Measurements from ENCODE around the gene NEUROD2. TPM values are rescaled to one million over a fixed set of nuclear protein-coding genes. Genes with fewer than 3 reads are reported as not detected.
A peak's percentile ranks its signal among the peaks of the same experiment; 100 is the strongest.

Gene NEUROD2
- polyA plus RNA-seq (not detected in 2 replicates), polyA minus RNA-seq (not detected in 2 replicates)

DNA sequence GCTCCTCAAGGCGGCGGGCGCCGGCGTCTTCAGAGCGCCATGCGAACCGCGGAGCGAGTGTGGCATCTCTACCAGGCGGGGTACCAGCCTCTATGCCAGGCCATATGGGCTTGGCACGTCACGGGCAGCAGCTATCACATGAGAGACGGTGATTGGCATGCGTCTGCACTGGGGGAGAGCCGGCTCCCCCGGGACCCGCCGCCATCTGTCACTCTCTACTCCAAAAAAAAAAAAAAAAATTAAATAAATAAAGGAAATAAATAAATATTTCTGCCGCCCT is at the start of gene NEUROD2:
TSS of gene NEUROD2 (minus strand) at position 70 of the 280 bp plus-strand sequence. CDS start 1,321 bp downstream, outside the sequence.
- H3K79me2 ChIP-seq (replicated peaks; ENCODE audit: insufficient read depth, low read length), result no peaks in the 10 kb centered on the region
- H3K4me3 ChIP-seq (ENCODE audit: low read length), result peak within 1 kb of the TSS; percentile 35
- H3K9me3 ChIP-seq (ENCODE audit: low read length), result no peaks in the 10 kb centered on the region
- no peaks in the 10 kb centered on the region for H3F3A ChIP-seq (ENCODE audit: insufficient read depth, low read length, poor library complexity, severe bottlenecking)
- H3K36me3 ChIP-seq (ENCODE audit: insufficient read depth, low read length), result no peaks in the 10 kb centered on the region
- H3K27me3 ChIP-seq (ENCODE audit: insufficient read depth, low read depth, low read length), result peaks cover 88% of the 10 kb centered on the region
- no peak within 1 kb of the TSS for H3K9ac ChIP-seq (ENCODE audit: low read length)
- no peak within 1 kb of the TSS for H3K4me2 ChIP-seq (ENCODE audit: low read length)
- H4K20me1 ChIP-seq (ENCODE audit: insufficient read depth), result peaks cover 4% of the 10 kb centered on the region
- peak; percentile 47 for TF ChIP-seq EZH2 (IDR thresholded peaks at IDR 0.05; ENCODE audit: borderline replicate concordance, insufficient read depth, low read length, poor library complexity, severe bottlenecking)
- TF ChIP-seq, protein P1, sequence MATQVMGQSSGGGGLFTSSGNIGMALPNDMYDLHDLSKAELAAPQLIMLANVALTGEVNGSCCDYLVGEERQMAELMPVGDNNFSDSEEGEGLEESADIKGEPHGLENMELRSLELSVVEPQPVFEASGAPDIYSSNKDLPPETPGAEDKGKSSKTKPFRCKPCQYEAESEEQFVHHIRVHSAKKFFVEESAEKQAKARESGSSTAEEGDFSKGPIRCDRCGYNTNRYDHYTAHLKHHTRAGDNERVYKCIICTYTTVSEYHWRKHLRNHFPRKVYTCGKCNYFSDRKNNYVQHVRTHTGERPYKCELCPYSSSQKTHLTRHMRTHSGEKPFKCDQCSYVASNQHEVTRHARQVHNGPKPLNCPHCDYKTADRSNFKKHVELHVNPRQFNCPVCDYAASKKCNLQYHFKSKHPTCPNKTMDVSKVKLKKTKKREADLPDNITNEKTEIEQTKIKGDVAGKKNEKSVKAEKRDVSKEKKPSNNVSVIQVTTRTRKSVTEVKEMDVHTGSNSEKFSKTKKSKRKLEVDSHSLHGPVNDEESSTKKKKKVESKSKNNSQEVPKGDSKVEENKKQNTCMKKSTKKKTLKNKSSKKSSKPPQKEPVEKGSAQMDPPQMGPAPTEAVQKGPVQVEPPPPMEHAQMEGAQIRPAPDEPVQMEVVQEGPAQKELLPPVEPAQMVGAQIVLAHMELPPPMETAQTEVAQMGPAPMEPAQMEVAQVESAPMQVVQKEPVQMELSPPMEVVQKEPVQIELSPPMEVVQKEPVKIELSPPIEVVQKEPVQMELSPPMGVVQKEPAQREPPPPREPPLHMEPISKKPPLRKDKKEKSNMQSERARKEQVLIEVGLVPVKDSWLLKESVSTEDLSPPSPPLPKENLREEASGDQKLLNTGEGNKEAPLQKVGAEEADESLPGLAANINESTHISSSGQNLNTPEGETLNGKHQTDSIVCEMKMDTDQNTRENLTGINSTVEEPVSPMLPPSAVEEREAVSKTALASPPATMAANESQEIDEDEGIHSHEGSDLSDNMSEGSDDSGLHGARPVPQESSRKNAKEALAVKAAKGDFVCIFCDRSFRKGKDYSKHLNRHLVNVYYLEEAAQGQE (IDR thresholded peaks at IDR 0.05; ENCODE audit: borderline replicate concordance), result no peak
- H3K27ac ChIP-seq (ENCODE audit: low read length), result no peak within 1 kb of the TSS
- no peak within 1 kb of the TSS for H2AFZ ChIP-seq (ENCODE audit: low read depth, low read length)
- no peaks in the 10 kb centered on the region for H3K9me2 ChIP-seq (ENCODE audit: insufficient read depth, low read length)

DNA sequence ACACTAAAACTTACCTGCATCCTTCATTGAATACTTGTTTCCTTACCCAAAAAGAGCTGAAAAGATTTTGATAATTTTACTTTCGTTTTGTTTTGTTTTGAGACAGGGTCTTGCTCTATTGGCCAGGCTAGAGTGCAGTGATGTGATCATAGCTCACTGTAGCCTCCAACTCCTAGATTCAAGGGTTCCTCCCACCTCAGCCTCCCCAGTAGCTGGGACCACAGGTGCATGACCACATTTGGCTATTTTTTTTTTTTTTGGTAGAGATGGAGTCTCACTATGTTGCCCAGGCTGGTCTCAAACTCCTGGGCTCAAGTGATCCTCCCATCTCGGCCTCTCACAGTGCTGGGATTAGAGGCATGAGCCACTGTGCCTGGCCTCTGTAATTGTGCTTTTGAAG is 47.4 kb upstream of the NEUROD2 start:
- Histone ChIP-seq H3K9me2 (ENCODE audit: insufficient read depth, low read length) (no peaks in the 10 kb centered on the region), H3K4me3 (ENCODE audit: low read length) (no peak overlapping the region), H3K27ac (ENCODE audit: low read length) (no peak overlapping the region), H2AFZ (ENCODE audit: low read depth, low read length) (no peak overlapping the region), H3K4me2 (ENCODE audit: low read length) (no peak overlapping the region), H3K9ac (ENCODE audit: low read length) (no peak overlapping the region), H3K27me3 (ENCODE audit: insufficient read depth, low read depth, low read length) (no peaks in the 10 kb centered on the region), H3F3A (ENCODE audit: insufficient read depth, low read length, poor library complexity, severe bottlenecking) (no peaks in the 10 kb centered on the region), H3K79me2 (replicated peaks; ENCODE audit: insufficient read depth, low read length) (no peaks in the 10 kb centered on the region), H3K36me3 (ENCODE audit: insufficient read depth, low read length) (no peaks in the 10 kb centered on the region), H3K9me3 (ENCODE audit: low read length) (no peaks in the 10 kb centered on the region), H4K20me1 (ENCODE audit: insufficient read depth) (no peaks in the 10 kb centered on the region)
- TF ChIP-seq TAF1 (IDR thresholded peaks at IDR 0.05; ENCODE audit: low read depth) (no peak), CTCF (IDR thresholded peaks at IDR 0.05; ENCODE audit: poor library complexity, severe bottlenecking) (no peak), SMC3 (conservative IDR thresholded peaks at IDR 0.05; ENCODE audit: poor library complexity) (no peak), EZH2 (IDR thresholded peaks at IDR 0.05; ENCODE audit: borderline replicate concordance, insufficient read depth, low read length, poor library complexity, severe bottlenecking) (no peak), RAD21 (conservative IDR thresholded peaks at IDR 0.05) (no peak), POLR2AphosphoS5 (IDR thresholded peaks at IDR 0.05) (no peak), EP300 (conservative IDR thresholded peaks at IDR 0.05; ENCODE audit: poor library complexity, severe bottlenecking) (no peak), MXI1 (conservative IDR thresholded peaks at IDR 0.05; ENCODE audit: poor library complexity, severe bottlenecking) (no peak)
- TF ChIP-seq, protein P1 (IDR thresholded peaks at IDR 0.05; ENCODE audit: borderline replicate concordance), result no peak

All from neural cell (in vitro differentiated cells).